Ovary (tissue), 9 donors: ENCODE measurements around the gene SEMA4D. TPM values are rescaled to one million over a fixed set of nuclear protein-coding genes. Genes with fewer than 3 reads are reported as not detected.

ENCODE experiments used
- DNase-seq, 5 donors: peaks; one replicate each; pipeline ENCODE4 v3.0.0-alpha.2; 2019 to 2020
- H3K27ac ChIP-seq, 2 donors: fragments of 200-600 bp; one replicate each; pipeline versions ENCODE4 v1.5.1 to v1.8.0; 2019 to 2022
- H3K27me3 ChIP-seq: fragments of 200-600 bp; one replicate; pipeline ENCODE4 v1.8.0; 2022
- H3K36me3 ChIP-seq: fragments of 200-600 bp; sonication (generic); one replicate; pipeline ENCODE4 v1.5.1; 2019
- H3K4me1 ChIP-seq: one replicate; pipeline ENCODE4 v1.8.1; 2013; ENCODE audit warnings: mild to moderate bottlenecking, moderate library complexity; ENCODE audit not compliant: insufficient read depth
- H3K4me3 ChIP-seq: fragments of 200-600 bp; sonication (generic); one replicate; pipeline ENCODE4 v1.5.1; 2017
- H3K9me3 ChIP-seq, 2 donors: fragments of 200-600 bp in 1 of 2; sonication (generic) in 1 of 2; one replicate each; pipeline versions ENCODE4 v1.5.1 to v1.8.1; 2013 to 2019; ENCODE audit warnings: mild to moderate bottlenecking in 1 of 2, moderate library complexity in 1 of 2
- EP300 ChIP-seq: sonication (generic); formaldehyde crosslinking; IDR thresholded peaks from one replicate; pipeline ENCODE4 v1.6.1; 2017; ENCODE audit warnings: antibody characterized with exemption
- POLR2A ChIP-seq: fragments of 450-650 bp; IDR thresholded peaks from one replicate; pipeline ENCODE4 v1.6.1; 2017; ENCODE audit warnings: antibody characterized with exemption, mild to moderate bottlenecking, moderate library complexity
- WGBS, 3 donors: extraction: QIAGEN DNeasy Blood & Tissue Kit in 1 of 3; methylation state at CpG; one replicate each; pipeline versions ENCODE4 v1.1.5 to v1.1.7; 2013 to 2017; 5-methylcytosine and 5-hydroxymethylcytosine counted together
- intact Hi-C, 4 donors: fragments of 100-400 bp; cut with DNase I; formaldehyde crosslinking; loops; one replicate each; pipeline versions ENCODE4 v1.11.0 to v1.15.1; 2022 to 2023
- polyA plus RNA-seq, 2 donors: library from polyadenylated mRNA; stranded (reverse); fragments of 200-250 nt in 1 of 2; fragments of 350-450 nt in 1 of 2; fragmentation: Illumina TruSeq in 1 of 2; extraction: RNeasy Lipid Tissue Mini Kit (QIAGEN cat#74804) in 1 of 2; gene quantifications; one replicate each; pipeline ENCODE4 v1.2.3, GENCODE V29; 2013 to 2014
- total RNA-seq, 7 donors: library from RNA; depleted of rRNA in 2 of 7; stranded (reverse); fragments of >200 nt in 2 of 7; fragmentation: NEBNext Ultra II Directional in 3 of 7; extraction: Animal tissue kit (Norgen Biotek cat#: 25700) in 3 of 7; gene quantifications; one replicate each; pipeline versions ENCODE4 v1.1.0 to v1.2.4, GENCODE V29; 2016 to 2023
- TF ChIP-seq, protein P1 (sequence below), 3 donors: fragments of 450-650 bp in 2 of 3; fragments of 200-600 bp in 1 of 3; IDR thresholded peaks; one replicate each; pipeline versions ENCODE4 v1.5.1 to v1.8.0; 2016 to 2022; ENCODE audit warnings: antibody characterized with exemption in 3 of 3, mild to moderate bottlenecking in 1 of 3
- donor health status: DM: no; HTN: no; CAD: no; lungs with moderate emphysema.
- donor health status: DM: no; HTN: no; CAD: no.
- donor health status: Bipolar disorder and iron deficiency.
- donor health status: DM: yes; HTN: yes; CAD: no.
- donor health status: DM: no; HTN: no; CAD: no.
- donor health status: DM: yes; HTN: yes; CAD: no.

Gene SEMA4D
- total and polyA plus RNA-seq, 9 donors = 6.0 to 27.2 (median 16.7) TPM

DNA sequence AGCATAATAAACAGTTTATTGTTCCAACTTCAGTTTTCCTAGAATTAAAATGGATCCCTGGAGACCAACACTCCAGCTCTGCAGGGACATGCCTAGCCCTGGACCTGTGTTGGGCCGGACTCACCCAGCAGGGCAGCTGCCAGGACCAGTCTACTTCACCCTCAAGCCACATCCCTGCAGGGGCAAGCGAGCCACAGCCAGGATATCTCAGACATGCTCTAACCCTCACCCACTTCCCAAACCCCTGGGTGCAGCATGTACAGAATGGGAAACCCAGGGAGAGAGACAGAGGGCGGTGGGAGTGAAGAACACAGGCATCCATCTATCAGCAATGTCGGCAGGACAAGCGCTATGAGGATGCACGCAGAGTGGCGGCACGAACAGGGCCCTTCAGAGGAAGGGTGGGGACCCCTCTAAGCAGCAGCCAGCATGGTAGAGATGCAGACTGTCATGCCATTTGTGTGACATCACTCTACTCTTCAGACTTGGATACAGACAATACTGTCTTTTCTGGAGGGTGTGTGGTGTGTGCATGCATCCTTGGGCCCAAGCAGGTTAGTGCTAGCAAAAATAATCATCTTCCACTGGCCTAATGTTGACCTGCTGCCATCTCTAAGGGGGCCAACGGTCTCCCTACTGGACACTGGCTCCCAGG lies 83.1 kb downstream of the SEMA4D start:
- intact Hi-C loops = no loop called here
- no peak overlapping the region for H3K27ac ChIP-seq
- no peaks in the 10 kb centered on the region for H3K36me3 ChIP-seq
- no peak overlapping the region for H3K4me3 ChIP-seq
- no peaks in the 10 kb centered on the region for H3K27me3 ChIP-seq
- DNase-seq = no peak
- TF ChIP-seq POLR2A (no peak), EP300 (no peak)
- TF ChIP-seq, protein P1, sequence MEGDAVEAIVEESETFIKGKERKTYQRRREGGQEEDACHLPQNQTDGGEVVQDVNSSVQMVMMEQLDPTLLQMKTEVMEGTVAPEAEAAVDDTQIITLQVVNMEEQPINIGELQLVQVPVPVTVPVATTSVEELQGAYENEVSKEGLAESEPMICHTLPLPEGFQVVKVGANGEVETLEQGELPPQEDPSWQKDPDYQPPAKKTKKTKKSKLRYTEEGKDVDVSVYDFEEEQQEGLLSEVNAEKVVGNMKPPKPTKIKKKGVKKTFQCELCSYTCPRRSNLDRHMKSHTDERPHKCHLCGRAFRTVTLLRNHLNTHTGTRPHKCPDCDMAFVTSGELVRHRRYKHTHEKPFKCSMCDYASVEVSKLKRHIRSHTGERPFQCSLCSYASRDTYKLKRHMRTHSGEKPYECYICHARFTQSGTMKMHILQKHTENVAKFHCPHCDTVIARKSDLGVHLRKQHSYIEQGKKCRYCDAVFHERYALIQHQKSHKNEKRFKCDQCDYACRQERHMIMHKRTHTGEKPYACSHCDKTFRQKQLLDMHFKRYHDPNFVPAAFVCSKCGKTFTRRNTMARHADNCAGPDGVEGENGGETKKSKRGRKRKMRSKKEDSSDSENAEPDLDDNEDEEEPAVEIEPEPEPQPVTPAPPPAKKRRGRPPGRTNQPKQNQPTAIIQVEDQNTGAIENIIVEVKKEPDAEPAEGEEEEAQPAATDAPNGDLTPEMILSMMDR (IDR thresholded peaks at IDR 0.05) = no peak
- H3K9me3 ChIP-seq = no peaks in the 10 kb centered on the region
- 86 to 94% (median 91%) methylated on average over 9 of the region's 9 CpGs for WGBS, 3 donors
- H3K4me1 ChIP-seq = no peaks in the 10 kb centered on the region

DNA sequence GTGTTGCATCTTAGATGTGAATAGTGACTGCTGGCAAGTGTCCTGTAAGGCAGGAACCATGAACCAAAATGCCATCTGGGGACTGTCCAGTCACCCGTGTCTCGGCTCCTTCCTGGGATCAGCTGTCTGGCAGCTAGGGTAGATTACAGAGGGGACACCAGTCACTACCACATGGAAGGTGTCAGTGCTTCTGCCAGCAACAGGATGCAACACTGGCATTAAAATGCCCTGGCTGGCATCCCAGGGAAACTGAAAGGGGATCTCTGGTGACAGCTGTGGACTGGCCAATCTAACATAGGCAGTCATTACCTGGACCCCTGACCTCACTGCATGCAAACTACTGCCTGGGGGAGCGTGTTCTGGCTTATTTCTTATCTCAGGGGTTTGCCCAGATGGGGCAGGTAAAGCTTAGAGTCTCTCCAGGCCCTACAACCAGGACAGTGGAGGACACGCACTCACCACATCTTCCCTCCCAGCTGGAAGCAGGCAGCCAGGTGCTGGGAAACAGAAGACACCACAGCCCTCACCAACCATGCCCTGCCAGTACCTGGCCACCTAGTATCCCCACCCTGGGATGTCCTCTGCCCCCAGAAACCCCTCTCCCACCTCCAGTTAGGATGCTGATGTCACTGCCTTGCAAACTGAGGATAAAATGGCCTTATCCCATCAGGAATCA lies 83.8 kb downstream of the SEMA4D start:
- DNase-seq = no peak
- Histone ChIP-seq H3K4me3 (no peak overlapping the region), H3K4me1 (no peaks in the 10 kb centered on the region), H3K36me3 (no peaks in the 10 kb centered on the region), H3K9me3 (no peaks in the 10 kb centered on the region), H3K27ac (no peak overlapping the region), H3K27me3 (no peaks in the 10 kb centered on the region)
- intact Hi-C loops = no loop called here
- TF ChIP-seq, protein P1 (IDR thresholded peaks at IDR 0.05) = no peak
- no peak for TF ChIP-seq EP300
- TF ChIP-seq POLR2A = no peak
- WGBS, 3 donors = 85 to 98% (median 90%) methylated on average over 4 of the region's 4 CpGs

DNA sequence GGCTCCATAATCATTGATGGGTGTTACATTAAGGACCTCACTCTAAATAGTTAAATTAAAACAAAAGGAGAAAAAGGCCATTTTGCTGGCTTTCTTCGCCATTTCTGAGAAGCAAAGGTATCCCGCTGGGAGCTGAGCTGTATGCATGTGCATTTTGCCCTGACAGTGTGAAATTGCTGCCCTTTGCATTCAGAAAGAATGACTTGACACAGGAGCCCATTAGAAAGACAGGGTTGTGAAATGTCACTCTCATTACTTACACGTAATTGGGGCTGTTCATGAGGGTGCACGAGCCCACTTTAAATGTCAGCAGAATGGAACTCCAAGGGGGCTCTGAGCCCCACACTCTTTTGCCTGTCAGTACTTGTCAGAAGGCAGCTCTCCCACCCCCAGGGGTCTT lies 85.0 kb downstream of the SEMA4D start:
- intact Hi-C loops = no loop called here
- no peak for TF ChIP-seq POLR2A
- TF ChIP-seq EP300 = no peak
- TF ChIP-seq, protein P1 (IDR thresholded peaks at IDR 0.05) = no peak
- H3K4me3 ChIP-seq = no peak overlapping the region
- H3K27ac ChIP-seq = no peak overlapping the region
- H3K27me3 ChIP-seq = no peaks in the 10 kb centered on the region
- no peak for DNase-seq
- H3K36me3 ChIP-seq = no peaks in the 10 kb centered on the region
- no peaks in the 10 kb centered on the region for H3K9me3 ChIP-seq
- H3K4me1 ChIP-seq = no peaks in the 10 kb centered on the region
- WGBS, 3 donors = 78% methylated on average over 4 of the region's 4 CpGs

DNA sequence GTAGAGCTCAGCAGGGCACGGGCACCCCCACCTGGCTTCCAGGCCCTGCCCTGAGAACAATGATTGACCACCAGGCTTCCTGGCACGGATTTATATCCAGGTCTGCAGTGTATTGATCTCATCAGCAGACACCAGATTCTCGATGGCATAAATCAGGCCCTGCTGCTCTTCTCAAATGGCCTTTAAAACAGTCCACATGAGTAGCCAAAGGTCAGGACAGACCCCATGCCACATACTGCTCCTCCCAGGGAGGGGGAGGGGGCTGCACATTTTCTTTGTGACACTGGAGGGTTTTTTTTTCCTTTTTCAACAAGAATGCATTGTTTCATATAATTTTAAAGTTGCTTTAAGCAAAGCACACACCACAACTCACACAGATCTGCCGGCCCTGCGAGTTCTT lies 85.4 kb downstream of the SEMA4D start:
- H3K9me3 ChIP-seq = no peaks in the 10 kb centered on the region
- H3K27ac ChIP-seq = no peak overlapping the region
- no peak for DNase-seq
- no peaks in the 10 kb centered on the region for H3K36me3 ChIP-seq
- TF ChIP-seq, protein P1 (IDR thresholded peaks at IDR 0.05) = no peak
- TF ChIP-seq POLR2A (no peak), EP300 (no peak)
- no peaks in the 10 kb centered on the region for H3K4me1 ChIP-seq
- WGBS, 3 donors = 84 to 91% (median 89%) methylated on average over 5 of the region's 5 CpGs
- intact Hi-C loops = no loop called here
- no peaks in the 10 kb centered on the region for H3K27me3 ChIP-seq
- no peak overlapping the region for H3K4me3 ChIP-seq
